NCI-H1694 treated with DMSO at 0.1 percent for 48 hours (cell line): ENCODE data around the gene AP3S2.
"Not testable (repeated sequence)": the region's sequence is repeated elsewhere in the genome, so short reads cannot be mapped to it uniquely, and the experiment has no call there.

Experiments
- DNase-seq: peaks from one replicate; lab custom pipeline; 2025; lab: John Stamatoyannopoulos, UW

AP3S2 gene

DNA sequence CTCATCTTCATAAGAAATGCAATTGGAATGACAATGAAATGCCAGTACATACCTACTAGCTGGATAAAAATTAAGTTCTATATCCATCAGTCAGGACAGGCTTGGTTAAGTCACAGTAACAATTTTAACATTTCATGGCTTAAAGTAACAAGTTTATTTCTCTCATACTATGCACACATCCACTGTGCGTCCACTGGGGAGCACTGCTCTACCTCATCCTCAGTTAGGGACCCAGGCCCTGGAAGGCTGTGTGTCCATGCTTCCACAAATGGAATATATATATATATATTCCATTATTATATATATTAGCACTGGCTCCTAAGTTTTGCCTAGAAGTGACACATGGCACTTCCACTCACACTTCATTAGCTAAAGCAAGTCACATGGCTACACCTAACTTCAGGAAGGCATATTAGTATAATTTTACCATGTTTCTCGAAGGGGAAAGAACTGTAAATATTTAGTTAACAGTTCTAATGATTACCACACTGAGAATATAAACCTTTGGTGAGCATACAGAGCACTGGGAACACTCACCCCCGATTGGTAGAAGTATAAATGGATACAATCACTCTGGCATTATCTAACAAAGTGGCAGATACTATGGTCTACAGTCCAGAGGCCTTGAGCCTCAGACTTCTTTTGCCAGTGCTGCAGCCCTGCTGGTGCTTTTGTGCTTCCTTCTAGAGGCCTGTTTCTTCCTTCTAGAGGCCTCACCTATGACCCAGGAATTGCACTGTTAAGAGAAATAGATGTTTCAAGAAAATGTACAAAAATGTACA lies 28.6 kb downstream of the AP3S2 start:
- DNase-seq = no peak

DNA sequence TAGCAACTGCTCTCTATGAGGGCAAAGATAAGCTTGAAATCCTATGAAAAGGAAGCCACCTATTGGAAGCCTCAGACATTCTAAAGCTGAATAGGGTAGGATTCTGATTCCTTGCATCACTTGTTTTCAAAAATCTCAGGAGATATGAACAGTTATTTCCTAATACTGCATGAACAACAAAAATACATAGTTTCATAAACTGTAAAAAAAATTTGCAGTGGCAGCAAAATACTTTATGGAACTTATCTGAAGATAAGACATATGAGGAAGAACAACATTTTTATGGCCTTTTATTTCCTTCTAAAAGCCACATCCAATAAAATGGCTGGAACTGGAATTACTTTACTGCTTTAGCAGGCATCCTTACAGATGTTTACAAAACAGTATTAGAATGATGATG lies 29.9 kb downstream of the AP3S2 start:
- DNase-seq = no peak

DNA sequence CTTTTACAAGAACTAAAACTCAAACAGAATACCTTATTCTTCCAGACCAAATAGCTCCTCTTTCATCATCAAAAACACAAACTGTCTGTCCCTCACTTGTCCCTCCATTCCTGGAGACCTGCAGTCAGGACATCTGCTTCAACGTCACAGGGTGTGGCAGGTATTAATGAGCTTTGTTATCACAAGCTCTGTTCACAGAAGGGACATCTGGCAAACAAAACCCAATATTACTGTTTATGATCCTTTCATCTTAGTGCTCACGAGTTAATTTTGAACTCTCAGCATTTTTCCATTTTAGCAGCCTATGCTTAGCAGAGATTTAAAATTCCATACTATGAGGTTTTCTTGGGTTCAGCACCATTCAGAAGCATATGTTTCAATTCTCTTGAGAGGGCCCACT lies 32.9 kb downstream of the AP3S2 start:
- DNase-seq = no peak

DNA sequence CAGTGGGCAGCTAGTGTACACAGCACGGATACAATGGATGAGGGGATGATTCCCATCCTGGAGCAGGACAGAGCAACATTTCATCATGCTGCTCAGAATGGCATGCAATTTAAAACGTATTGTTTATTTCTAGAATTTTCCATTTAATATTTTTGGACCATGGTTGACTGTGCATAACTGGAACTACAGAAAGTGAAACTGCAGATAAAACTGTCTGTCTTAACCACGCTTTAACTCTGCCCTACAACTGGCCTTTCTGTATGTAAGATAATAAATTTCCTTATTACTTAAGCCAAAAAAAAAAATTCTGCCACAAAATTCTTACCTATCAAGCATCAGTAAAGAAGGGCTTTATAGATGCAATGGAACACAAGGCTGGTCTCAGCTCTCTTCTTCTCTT lies 33.4 kb downstream of the AP3S2 start:
- DNase-seq = no peak

DNA sequence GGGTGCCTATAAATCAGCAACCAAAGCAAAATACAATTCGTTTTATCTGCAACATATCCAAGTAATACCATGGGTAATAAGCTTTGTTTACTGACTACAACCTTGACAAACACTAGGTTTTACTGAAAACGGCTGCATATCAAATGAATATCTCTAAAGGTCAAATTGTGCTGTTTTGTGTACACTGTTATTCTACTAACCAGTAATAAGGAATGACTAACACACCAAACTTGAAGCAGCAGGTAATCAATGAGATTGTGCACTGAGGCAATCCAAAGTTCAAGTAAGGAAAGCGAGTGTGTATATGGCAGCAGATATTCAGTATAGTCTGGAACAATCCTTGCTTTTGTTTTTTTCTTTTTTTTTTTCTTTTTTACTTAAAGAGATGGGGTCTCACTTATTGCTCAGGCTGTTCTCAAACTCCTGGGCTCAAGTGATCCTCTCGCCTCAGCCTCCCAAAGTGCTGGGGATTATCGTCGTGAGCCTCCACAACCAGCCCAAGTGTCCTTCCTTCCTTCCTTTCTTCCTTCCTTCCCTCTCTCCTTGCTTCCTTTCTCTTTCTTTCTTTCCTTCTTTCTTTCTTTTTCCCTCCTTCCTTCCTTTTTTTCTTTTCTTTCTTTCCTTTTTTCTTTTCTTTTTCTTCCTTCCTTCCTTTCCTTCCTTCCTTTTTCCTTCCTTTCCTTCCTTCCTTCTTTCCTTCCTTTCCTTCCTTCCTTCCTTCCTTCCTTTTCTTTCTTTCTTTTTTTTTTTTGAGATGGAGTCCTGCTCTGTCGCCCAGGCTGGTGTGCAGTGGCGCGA lies 34.9 kb downstream of the AP3S2 start:
- DNase-seq = no peak

GRCh38 chr15:89857673-89858072 lies 36.1 kb downstream of the AP3S2 start:
- no peak for DNase-seq

DNA sequence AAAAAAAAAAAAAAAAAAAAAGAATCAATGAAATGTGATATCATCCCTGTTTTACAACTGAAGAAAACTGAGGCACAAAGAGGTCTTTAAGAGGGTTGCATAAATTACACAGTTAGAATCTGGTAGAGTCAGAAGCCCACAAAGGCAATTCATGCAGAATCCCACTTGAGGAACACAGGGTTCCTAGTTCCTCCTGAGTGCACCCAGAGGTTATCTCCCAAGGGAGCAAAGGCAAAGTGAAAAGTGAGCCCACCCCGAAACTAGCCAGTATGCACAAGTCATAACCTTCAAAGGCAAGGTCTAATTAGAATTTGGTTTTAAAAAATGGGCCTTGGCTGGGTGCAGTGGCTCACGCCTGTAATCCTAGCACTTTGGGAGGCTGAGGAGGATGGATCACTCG lies 37.8 kb downstream of the AP3S2 start:
- DNase-seq = no peak

DNA sequence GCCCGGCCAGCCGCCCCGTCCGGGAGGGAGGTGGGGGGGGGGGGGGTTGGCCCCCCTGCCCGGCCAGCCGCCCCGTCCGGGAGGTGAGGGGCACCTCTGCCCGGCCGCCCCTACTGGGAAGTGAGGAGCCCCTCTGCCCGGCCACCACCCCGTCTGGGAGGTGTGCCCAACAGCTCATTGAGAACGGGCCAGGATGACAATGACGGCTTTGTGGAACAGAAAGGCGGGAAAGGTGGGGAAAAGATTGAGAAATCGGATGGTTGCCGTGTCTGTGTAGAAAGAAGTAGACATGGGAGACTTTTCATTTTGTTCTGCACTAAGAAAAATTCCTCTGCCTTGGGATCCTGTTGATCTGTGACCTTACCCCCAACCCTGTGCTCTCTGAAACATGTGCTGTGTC lies 38.9 kb downstream of the AP3S2 start:
- not testable (repeated sequence) for DNase-seq

DNA sequence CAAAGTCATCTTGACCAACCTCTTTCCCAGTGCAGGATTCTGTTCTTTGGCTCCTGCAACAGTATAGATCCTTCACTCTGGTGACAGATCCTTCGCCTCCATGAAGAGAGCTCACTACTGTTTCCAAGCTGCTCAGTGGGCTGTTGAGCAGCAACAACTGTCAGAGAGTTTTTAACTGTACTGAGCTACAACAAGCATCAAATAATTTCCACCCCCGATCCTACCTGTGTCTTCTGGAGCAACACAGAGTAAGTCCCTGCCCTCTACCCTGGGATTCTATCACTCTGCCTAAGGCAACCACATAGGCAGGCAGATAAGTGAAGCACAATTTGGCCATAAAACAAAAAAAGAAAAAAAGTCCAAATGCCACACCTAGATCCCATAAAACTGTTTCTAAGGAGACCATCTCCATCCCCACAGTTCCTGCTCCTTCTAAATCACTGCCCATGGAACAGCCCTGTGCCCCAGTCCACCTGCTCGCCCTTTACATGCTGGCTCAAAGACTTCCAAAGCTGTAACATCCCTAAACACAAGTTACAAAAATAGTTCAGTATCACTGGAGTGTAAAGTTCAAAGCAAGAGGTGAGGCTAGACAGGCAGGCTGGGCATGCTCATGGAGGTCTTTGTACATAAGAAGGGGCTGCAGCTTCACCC lies 41.3 kb downstream of the AP3S2 start:
- DNase-seq = no peak

DNA sequence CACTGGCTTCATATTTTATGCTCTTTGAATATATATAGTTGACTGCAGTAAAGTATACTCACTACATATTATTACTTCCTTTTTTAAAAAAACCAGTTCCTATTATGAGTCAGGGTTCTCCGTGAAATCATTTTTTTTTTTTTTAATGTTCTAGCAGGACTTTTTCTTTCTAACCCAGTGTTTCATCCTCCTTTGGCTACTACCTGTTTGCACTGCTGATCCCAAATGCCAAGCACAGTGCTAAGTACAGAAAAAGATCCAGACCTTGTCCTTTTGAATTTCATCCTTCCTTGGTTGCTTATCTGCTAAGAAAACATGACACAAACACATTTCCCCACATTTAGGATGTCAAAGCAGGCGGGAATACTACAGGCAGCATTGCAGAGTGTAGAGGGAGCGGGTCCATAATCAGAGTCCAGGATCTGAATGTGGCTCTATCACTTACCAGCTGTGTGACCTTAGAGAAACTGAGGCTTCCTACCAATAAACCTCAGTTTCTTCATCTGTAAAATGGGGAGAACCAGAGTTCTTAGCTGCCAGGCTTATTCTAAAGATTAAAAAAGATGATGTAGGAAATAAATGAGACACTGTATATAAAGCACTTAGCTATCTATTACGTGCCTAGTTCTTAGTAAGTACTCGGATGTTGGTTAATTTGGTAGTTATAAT lies 42.0 kb downstream of the AP3S2 start:
- DNase-seq = no peak

GRCh38 chr15:89848970-89849292 lies 44.9 kb downstream of the AP3S2 start:
- DNase-seq = no peak

GRCh38 chr15:89847101-89847500 lies 46.7 kb downstream of the AP3S2 start:
- no peak for DNase-seq

GRCh38 chr15:89845305-89845893 lies 48.4 kb downstream of the AP3S2 start:
- no peak for DNase-seq

- no peak for DNase-seq
Observed at GRCh38 chr15:89841962-89842361, 51.8 kb downstream of the AP3S2 start.

DNA sequence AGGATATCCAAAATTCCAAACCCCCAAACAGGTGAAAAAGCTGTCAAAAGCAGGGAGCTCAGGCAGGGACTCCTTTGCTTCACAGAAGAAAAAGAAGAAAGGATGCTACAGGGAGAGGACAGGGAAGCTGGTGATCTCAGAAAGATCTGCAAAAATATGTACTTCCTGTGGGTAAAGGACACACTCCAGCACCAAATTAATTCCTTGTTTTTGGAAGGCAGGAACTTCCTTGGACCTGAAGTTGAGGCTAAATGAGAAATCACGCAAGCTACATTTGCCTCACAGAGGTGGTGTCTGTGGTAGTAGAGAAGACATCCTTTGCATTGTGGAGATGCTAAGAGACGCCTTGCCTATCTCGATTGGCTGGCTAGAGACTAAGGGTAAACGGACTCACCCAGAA lies 52.5 kb downstream of the AP3S2 start:
- DNase-seq = no peak

DNA sequence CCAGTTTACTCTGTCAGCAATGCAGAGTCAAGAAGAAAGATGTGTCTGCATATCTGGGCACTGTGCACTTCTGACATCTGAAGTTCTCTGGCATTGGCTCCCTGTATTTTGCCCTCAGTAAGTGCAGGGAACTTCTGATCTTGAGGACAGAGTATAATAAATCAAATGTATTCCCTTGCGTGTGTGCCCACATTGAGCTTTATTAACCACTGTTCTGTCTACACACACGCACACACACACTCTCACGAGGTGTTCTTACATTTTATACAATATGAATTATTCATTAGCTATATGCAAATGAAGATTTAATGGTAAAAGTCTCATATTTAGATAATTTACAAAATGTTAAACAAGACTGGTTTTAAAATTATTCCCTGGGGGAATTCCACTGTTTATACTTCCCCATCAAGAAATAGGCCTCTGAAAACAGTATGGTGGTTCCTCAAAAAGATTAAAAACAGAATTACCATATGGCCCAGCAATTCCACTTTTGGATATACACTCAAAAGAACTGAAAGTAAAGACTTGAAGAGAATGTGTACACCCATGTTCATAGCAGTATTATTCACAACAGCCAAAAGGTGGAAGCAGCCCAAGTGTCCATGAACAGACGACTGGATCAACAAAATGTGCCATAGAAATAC lies 54.5 kb downstream of the AP3S2 start:
- DNase-seq = no peak

DNA sequence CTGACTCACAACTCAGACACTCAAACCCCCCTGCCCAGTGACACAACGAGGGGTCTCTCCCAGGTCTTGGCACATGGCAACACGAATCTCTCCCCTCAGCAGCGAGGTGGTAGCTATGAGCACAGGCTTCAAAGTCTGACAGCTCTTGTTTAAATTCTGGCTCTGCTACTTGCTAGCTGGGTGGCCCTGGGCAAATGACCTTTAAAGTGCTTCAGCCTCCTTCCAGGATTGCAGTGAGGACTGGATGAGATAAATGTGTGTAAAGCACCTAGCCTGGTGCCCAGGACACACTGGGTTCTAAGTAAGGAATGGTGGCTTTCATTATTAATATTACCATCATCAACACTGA lies 56.0 kb downstream of the AP3S2 start:
- DNase-seq = no peak

GRCh38 chr15:89837134-89837829 lies 56.5 kb downstream of the AP3S2 start:
- no peak for DNase-seq

DNA sequence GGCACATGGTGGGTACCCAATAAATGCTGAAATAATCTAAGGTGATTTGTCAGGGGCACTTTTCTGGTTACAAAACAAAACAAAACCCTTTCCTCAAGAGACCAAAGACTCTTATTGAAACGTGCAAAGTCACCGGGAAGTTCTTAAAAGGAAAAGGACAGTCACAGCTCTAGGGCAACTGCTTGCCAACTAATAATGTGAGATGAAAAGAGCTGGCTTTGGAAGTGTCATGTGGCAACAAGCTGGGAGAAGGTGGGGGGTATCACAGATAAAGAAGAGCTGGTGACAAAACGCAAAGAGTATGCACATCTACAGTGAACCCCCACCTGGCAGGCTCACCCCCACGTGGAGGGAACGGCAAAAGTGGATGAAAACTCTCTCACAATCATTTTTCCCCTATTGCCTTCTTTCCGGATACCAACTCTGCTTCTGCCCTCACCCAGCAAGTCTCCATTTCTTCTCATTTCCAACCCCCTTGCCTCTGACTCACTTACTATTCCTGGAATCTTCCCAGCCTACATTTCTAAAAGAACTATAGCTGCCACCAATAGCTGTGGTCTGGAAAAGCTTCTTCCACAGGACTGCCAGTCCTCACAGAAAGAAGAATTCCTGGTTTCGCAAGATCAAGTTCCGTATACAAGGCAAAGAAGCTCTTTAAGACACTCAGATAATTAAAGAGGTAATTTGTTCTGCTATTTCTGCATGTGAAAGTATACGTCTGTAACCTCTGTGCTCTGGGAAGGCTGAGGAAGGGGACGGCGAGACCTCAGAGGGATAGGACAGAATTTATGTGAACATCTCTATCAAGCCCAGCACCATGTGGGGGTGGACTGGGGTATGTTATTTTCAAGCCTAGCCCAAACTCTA lies 57.3 kb downstream of the AP3S2 start:
- no peak for DNase-seq

DNA sequence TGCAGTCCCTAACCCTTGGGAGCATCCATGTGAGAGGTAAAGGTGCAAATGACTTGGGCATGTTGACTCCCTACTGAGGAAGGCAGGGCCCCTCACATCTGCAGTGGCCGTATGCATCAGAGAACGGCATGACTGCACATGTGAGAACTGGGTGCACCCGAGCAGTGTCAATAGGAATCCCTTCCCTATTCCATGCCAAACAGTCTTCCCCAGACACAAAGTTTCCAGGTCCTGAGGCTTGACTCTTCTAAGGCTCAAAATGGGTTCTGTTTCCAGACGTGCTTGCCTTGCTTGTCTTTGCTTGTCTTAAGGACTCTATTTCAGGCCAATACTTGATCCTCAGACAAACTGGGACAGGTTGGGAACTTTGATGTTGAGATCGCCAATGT lies 58.6 kb downstream of the AP3S2 start:
- DNase-seq = no peak
